ENCODE measurements around the gene KCNK7.

GRCh38 chr11:65644837-65645236 lies 49.2 kb upstream of the KCNK7 start:
- TF ChIP-seq CTCF (IDR thresholded peaks at IDR 0.05) (no peak), POLR2AphosphoS5 (IDR thresholded peaks at IDR 0.05) (no peak), EP300 (IDR thresholded peaks at IDR 0.05) (no peak)
